Parathyroid adenoma (tissue), 2 donors: ENCODE data around the gene BHLHA15.
A peak's percentile ranks its signal among the peaks of the same experiment; 100 is the strongest.

Source experiments
- H2AFZ ChIP-seq: fragments of 300-600 bp; sonication (generic); one replicate; pipeline ENCODE4 v1.7.0; 2017; ENCODE audit warnings: antibody characterized with exemption, mild to moderate bottlenecking
- H3K27ac ChIP-seq: fragments of 300-600 bp; sonication (generic); one replicate; pipeline ENCODE4 v1.7.0; 2017
- H3K27me3 ChIP-seq: fragments of 300-600 bp; sonication (generic); one replicate; pipeline ENCODE4 v1.7.0; 2017; ENCODE audit warnings: low read length; ENCODE audit not compliant: control insufficient read depth, insufficient read depth
- H3K36me3 ChIP-seq: fragments of 300-600 bp; sonication (generic); one replicate; pipeline ENCODE4 v1.7.0; 2017; ENCODE audit warnings: low read length; ENCODE audit not compliant: control insufficient read depth, insufficient read depth
- H3K4me1 ChIP-seq: fragments of 300-600 bp; sonication (generic); one replicate; pipeline ENCODE4 v1.7.0; 2017; ENCODE audit warnings: control low read depth
- H3K4me2 ChIP-seq: fragments of 300-600 bp; sonication (generic); one replicate; pipeline ENCODE4 v1.7.0; 2017; ENCODE audit warnings: low read length
- H3K4me3 ChIP-seq: fragments of 300-600 bp; sonication (generic); one replicate; pipeline ENCODE4 v1.7.0; 2017; ENCODE audit warnings: low read depth, low read length
- H3K79me2 ChIP-seq: fragments of 300-600 bp; sonication (generic); one replicate; pipeline ENCODE4 v1.7.0; 2017; ENCODE audit warnings: control low read depth
- H3K9ac ChIP-seq: fragments of 300-600 bp; sonication (generic); one replicate; pipeline ENCODE4 v1.7.0; 2017; ENCODE audit warnings: mild to moderate bottlenecking
- H3K9me3 ChIP-seq: fragments of 300-600 bp; sonication (generic); one replicate; pipeline ENCODE4 v1.7.0; 2017; ENCODE audit warnings: low read length; ENCODE audit not compliant: control insufficient read depth
- CTCF ChIP-seq: fragments of 300-600 bp; sonication (generic); IDR thresholded peaks from one replicate; pipeline ENCODE4 v1.7.0; 2017; ENCODE audit warnings: antibody characterized with exemption, mild to moderate bottlenecking
- donor health status: primary hyperparathyroidism.

The BHLHA15 gene

DNA sequence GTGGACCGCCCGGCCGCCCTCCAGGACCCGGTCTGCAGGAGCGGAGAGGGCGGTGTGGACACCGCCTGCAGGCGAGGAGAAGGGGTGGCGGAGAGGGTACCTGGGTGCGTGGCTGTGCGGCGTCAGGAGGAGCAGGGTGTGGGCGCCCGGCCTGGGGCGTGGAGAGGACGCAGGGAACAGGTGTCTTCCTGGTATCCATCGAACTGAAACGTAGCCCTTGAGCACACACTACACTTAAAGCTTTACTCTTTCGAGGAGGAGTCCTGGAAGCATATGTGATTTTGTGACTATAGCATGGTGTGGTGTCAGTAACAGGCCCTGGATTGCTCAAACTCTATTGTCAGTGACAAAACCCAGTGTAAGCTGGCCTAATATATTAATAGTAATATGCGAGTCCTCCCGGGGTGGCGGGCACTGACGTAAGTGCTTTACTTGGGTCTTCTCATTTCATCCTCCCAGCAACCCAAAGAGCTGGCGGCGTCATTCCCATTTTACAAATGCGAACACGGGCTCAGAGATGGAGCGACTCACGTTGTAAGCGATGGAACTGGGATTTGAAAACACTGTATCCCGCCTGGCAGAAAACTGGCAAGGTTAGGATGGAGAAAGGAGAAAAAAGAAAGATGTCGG, 41.3 kb downstream of the BHLHA15 start:
- Histone ChIP-seq H3K27me3 (no peaks in the 10 kb centered on the region), H3K4me2 (peak overlapping the region; percentile 91), H3K9ac (peak overlapping the region; percentile 83), H3K27ac (peak overlapping the region; percentile 81), H3K36me3 (no peaks in the 10 kb centered on the region), H3K9me3 (no peaks in the 10 kb centered on the region), H3K4me1 (peaks cover 16% of the 10 kb centered on the region), H3K79me2 (peaks cover 23% of the 10 kb centered on the region), H2AFZ (peak overlapping the region; percentile 99), H3K4me3 (peak overlapping the region; percentile 84)
- TF ChIP-seq CTCF, result no peak

- Histone ChIP-seq H3K27ac (no peak overlapping the region), H3K9me3 (no peaks in the 10 kb centered on the region), H2AFZ (no peak overlapping the region), H3K4me2 (no peak overlapping the region), H3K9ac (no peak overlapping the region), H3K4me3 (no peak overlapping the region), H3K36me3 (no peaks in the 10 kb centered on the region), H3K4me1 (peaks cover 16% of the 10 kb centered on the region), H3K79me2 (peaks cover 17% of the 10 kb centered on the region), H3K27me3 (no peaks in the 10 kb centered on the region)
- no peak for TF ChIP-seq CTCF
Observed at GRCh38 chr7:98254516-98254915, 43.3 kb downstream of the BHLHA15 start.

DNA sequence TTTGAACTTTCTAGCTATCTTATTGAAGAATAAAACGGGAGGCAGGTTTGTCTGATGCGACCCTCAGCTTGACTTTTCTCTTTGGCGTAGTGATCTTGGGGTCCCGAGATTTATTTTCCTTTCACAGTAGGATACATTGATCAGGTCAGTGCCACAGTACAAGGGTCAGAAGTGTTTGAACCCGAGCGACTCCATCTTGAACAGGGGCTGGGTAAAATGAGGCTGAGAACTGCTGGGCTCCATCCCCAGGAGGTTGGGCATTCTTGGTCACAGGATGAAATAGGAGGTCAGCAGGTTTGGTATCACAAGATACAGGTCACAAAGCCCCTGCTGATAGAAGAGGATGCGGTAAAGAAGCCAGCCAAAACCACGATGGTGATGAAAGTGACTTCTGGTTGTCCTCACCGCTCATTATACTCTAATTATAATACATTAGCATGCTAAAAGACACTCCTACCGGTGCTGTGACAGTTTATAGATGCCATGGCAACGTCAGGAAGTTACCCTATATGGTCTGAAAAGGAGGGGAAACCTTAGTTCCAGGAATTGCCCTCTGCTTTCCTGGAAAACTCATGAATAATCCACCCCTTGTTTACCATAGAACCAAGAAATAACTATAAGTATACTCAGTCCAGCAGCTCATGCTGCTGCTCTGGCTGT, 43.8 kb downstream of the BHLHA15 start:
- Histone ChIP-seq H3K9me3 (no peaks in the 10 kb centered on the region), H3K4me2 (no peak overlapping the region), H3K36me3 (no peaks in the 10 kb centered on the region), H3K4me3 (no peak overlapping the region), H3K27ac (no peak overlapping the region), H2AFZ (no peak overlapping the region), H3K4me1 (peaks cover 16% of the 10 kb centered on the region), H3K9ac (no peak overlapping the region), H3K27me3 (no peaks in the 10 kb centered on the region), H3K79me2 (peaks cover 17% of the 10 kb centered on the region)
- no peak for TF ChIP-seq CTCF

GRCh38 chr7:98256431-98256830, 45.2 kb downstream of the BHLHA15 start:
- no peak overlapping the region for H3K9ac ChIP-seq
- peaks cover 9% of the 10 kb centered on the region for H3K4me1 ChIP-seq
- H3K36me3 ChIP-seq, result no peaks in the 10 kb centered on the region
- H3K9me3 ChIP-seq, result no peaks in the 10 kb centered on the region
- H3K27ac ChIP-seq, result no peak overlapping the region
- no peak overlapping the region for H3K4me3 ChIP-seq
- no peak for TF ChIP-seq CTCF
- H3K4me2 ChIP-seq, result no peak overlapping the region
- no peak overlapping the region for H2AFZ ChIP-seq
- no peaks in the 10 kb centered on the region for H3K27me3 ChIP-seq
- H3K79me2 ChIP-seq, result peaks cover 17% of the 10 kb centered on the region

DNA sequence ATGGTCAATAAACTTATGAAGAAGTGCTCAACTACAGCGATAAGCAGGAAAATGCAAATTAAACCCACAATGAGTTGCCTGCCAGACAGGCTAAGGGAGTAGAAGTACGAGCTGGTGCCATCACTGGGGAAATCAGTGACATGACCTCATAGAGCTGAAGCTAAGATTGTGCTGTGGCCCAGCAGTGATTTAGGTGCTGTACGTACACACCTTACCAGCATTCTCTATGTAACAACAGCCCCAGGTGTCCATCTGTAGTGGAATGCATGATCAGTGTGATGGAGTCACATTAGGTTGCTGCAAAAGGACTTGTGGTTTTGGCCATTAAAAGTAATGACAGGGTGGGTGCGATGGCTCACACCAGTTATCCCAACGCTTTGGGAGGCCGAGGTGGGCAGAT, 46.5 kb downstream of the BHLHA15 start:
- no peaks in the 10 kb centered on the region for H3K27me3 ChIP-seq

More for the DNA sequence above, 46.5 kb downstream of the BHLHA15 start:
- Histone ChIP-seq H3K4me3 (no peak overlapping the region), H2AFZ (no peak overlapping the region), H3K27ac (no peak overlapping the region), H3K79me2 (peaks cover 9% of the 10 kb centered on the region), H3K9ac (no peak overlapping the region), H3K4me1 (peaks cover 8% of the 10 kb centered on the region), H3K4me2 (no peak overlapping the region), H3K9me3 (no peaks in the 10 kb centered on the region), H3K36me3 (no peaks in the 10 kb centered on the region)
- no peak for TF ChIP-seq CTCF
